Measurements from ENCODE around the gene UBA6. TPM values are rescaled to one million over a fixed set of nuclear protein-coding genes. Genes with fewer than 3 reads are reported as not detected.

The UBA6 gene
- total RNA-seq, 1 donor = 60.8 TPM

DNA sequence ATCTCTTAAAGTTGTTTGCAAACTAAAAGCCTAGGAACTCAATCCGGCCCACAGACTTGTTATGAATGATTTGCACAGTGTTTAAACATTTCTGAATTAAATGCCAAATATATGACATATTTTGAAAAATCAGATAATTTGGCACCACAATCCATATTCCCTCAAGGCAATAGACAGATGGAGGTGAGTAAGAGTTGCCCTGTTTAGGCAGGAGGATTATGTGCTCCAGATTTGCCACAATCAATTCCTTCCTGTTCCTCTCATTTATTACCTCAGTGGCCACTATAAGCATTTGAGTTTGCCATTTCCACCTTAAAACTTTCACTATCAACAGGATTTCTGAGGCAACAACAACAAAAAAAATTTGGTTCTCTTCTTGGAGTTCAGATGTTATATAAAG is 18.7 kb downstream of the UBA6 start:
- TF ChIP-seq, protein P1, sequence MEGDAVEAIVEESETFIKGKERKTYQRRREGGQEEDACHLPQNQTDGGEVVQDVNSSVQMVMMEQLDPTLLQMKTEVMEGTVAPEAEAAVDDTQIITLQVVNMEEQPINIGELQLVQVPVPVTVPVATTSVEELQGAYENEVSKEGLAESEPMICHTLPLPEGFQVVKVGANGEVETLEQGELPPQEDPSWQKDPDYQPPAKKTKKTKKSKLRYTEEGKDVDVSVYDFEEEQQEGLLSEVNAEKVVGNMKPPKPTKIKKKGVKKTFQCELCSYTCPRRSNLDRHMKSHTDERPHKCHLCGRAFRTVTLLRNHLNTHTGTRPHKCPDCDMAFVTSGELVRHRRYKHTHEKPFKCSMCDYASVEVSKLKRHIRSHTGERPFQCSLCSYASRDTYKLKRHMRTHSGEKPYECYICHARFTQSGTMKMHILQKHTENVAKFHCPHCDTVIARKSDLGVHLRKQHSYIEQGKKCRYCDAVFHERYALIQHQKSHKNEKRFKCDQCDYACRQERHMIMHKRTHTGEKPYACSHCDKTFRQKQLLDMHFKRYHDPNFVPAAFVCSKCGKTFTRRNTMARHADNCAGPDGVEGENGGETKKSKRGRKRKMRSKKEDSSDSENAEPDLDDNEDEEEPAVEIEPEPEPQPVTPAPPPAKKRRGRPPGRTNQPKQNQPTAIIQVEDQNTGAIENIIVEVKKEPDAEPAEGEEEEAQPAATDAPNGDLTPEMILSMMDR (IDR thresholded peaks at IDR 0.05; ENCODE audit: extremely low read depth, low read depth, low read length) = no peak
- DNase-seq (ENCODE audit: insufficient read length, low spot score, missing footprints) = no peak
- Histone ChIP-seq H3K27me3 (ENCODE audit: insufficient read depth, low read length) (no peaks in the 10 kb centered on the region), H3K4me2 (ENCODE audit: insufficient read depth, low read length) (no peak overlapping the region), H3K4me3 (ENCODE audit: insufficient read depth, low read length) (no peak overlapping the region), H2AFZ (ENCODE audit: low read length) (no peak overlapping the region), H3K27ac (ENCODE audit: low read depth, low read length) (no peak overlapping the region), H4K20me1 (ENCODE audit: insufficient read depth, low read length) (no peaks in the 10 kb centered on the region), H3K9me3 (ENCODE audit: low read depth, low read length) (no peaks in the 10 kb centered on the region), H3K36me3 (ENCODE audit: insufficient read depth, low read length) (peaks cover 13% of the 10 kb centered on the region), H3K79me2 (ENCODE audit: insufficient read depth, low read length) (peaks cover 28% of the 10 kb centered on the region), H3K4me1 (ENCODE audit: insufficient read depth, low read length) (peaks cover 10% of the 10 kb centered on the region)

DNA sequence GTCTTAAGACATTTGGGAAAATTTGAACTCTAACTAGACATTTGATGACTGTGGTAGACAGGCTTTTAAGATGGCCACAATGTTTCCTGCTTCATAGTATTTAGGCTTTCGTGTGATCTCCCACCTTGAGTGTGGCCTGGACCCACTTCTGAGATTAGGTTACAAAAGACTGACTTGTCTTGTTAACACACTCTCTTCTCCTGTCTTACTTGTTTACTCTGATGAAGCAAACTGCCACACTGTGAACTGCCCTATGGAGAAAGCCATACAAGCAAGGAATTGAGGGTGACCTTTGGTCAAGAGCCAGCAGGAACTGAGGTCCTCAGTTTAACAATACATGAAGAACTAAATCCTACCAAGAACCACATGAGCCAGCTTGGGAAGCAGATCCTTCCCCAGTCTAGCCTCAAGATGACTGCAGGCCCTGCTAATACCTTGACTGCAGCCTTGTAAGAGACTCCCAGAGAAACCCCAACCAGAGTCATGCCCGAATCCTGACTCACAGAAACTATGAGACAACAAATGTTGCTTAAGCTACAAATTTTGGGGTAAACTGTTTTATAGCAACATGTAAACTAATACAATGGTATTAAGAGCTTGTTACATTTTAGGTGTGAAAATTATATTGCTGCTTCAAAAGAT is 20.3 kb downstream of the UBA6 start:
- DNase-seq (ENCODE audit: insufficient read length, low spot score, missing footprints) = no peak
- Histone ChIP-seq H3K4me2 (ENCODE audit: insufficient read depth, low read length) (no peak overlapping the region), H2AFZ (ENCODE audit: low read length) (no peak overlapping the region), H3K79me2 (ENCODE audit: insufficient read depth, low read length) (peaks cover 17% of the 10 kb centered on the region), H3K36me3 (ENCODE audit: insufficient read depth, low read length) (peaks cover 26% of the 10 kb centered on the region), H3K27ac (ENCODE audit: low read depth, low read length) (peak overlapping the region; percentile 0), H3K4me1 (ENCODE audit: insufficient read depth, low read length) (peaks cover 6% of the 10 kb centered on the region), H3K9me3 (ENCODE audit: low read depth, low read length) (no peaks in the 10 kb centered on the region), H4K20me1 (ENCODE audit: insufficient read depth, low read length) (no peaks in the 10 kb centered on the region), H3K27me3 (ENCODE audit: insufficient read depth, low read length) (no peaks in the 10 kb centered on the region), H3K4me3 (ENCODE audit: insufficient read depth, low read length) (no peak overlapping the region)
- TF ChIP-seq, protein P1 (IDR thresholded peaks at IDR 0.05; ENCODE audit: extremely low read depth, low read depth, low read length) = no peak

DNA sequence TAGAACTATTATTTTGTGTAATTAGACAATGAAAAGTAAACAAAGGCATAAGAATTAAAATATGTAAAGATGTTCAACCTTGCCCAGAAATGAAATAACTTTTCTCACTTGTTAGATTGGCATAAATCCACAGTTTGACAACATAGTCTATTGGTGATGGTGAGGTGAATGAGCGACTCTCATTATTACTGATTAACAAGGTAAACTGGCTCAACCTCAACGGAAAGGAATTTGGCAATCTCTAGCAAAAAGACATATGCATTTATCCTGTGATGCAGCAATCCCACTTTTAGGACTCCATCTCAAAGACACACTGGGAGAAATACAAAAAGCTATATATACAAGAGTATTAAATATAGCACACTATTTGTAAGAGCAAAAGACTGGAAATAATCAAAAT is 22.3 kb downstream of the UBA6 start:
- Histone ChIP-seq H3K4me1 (ENCODE audit: insufficient read depth, low read length) (no peaks in the 10 kb centered on the region), H4K20me1 (ENCODE audit: insufficient read depth, low read length) (no peaks in the 10 kb centered on the region), H3K4me3 (ENCODE audit: insufficient read depth, low read length) (no peak overlapping the region), H3K4me2 (ENCODE audit: insufficient read depth, low read length) (no peak overlapping the region), H3K36me3 (ENCODE audit: insufficient read depth, low read length) (peaks cover 44% of the 10 kb centered on the region), H3K9me3 (ENCODE audit: low read depth, low read length) (no peaks in the 10 kb centered on the region), H3K27me3 (ENCODE audit: insufficient read depth, low read length) (no peaks in the 10 kb centered on the region), H2AFZ (ENCODE audit: low read length) (no peak overlapping the region), H3K79me2 (ENCODE audit: insufficient read depth, low read length) (peaks cover 3% of the 10 kb centered on the region), H3K27ac (ENCODE audit: low read depth, low read length) (no peak overlapping the region)
- TF ChIP-seq, protein P1 (IDR thresholded peaks at IDR 0.05; ENCODE audit: extremely low read depth, low read depth, low read length) = no peak
- DNase-seq (ENCODE audit: insufficient read length, low spot score, missing footprints) = no peak

DNA sequence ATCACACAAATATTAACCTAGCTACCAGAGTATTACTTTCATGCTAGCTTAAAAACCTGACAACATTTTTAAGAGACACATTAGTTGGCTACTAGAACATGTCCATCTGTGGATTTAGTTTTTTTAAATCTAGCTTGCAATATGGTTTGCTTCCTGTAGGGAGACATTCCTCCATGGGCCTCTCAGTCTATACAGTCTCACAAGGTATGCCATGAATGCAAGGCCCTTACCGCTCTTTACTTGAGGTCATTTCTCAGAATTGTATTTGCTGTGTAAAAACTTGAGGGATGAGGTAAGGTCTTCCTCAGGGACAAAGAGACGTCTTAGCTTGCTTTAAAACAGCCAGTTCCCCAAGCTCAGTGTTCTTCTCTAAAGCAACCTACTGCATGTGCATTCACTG is 26.9 kb downstream of the UBA6 start:
- H3K27me3 ChIP-seq (ENCODE audit: insufficient read depth, low read length) = no peaks in the 10 kb centered on the region
- no peaks in the 10 kb centered on the region for H3K4me1 ChIP-seq (ENCODE audit: insufficient read depth, low read length)
- H3K36me3 ChIP-seq (ENCODE audit: insufficient read depth, low read length) = peaks cover 56% of the 10 kb centered on the region
- H4K20me1 ChIP-seq (ENCODE audit: insufficient read depth, low read length) = no peaks in the 10 kb centered on the region
- H3K79me2 ChIP-seq (ENCODE audit: insufficient read depth, low read length) = no peaks in the 10 kb centered on the region
- no peak overlapping the region for H2AFZ ChIP-seq (ENCODE audit: low read length)
- no peak overlapping the region for H3K4me2 ChIP-seq (ENCODE audit: insufficient read depth, low read length)
- H3K27ac ChIP-seq (ENCODE audit: low read depth, low read length) = no peak overlapping the region
- H3K9me3 ChIP-seq (ENCODE audit: low read depth, low read length) = no peaks in the 10 kb centered on the region
- no peak for DNase-seq (ENCODE audit: insufficient read length, low spot score, missing footprints)
- no peak overlapping the region for H3K4me3 ChIP-seq (ENCODE audit: insufficient read depth, low read length)
- TF ChIP-seq, protein P1 (IDR thresholded peaks at IDR 0.05; ENCODE audit: extremely low read depth, low read depth, low read length) = no peak

All from osteoblast (primary cell).